Activated CD8-positive, alpha-beta memory T cell treated with anti-CD3 and anti-CD28 coated beads, Interleukin-2, amount 50 U/mL, for 24 hours (primary cell): ENCODE measurements around the gene MRPL3.

Experiments
- DNase-seq: peaks from one replicate; pipeline ENCODE4 v3.0.0-alpha.2; 2020; ENCODE audit errors: extremely low read depth

Gene MRPL3

GRCh38 chr3:131502530-131503319 lies at the start of gene MRPL3:
MRPL3 (minus strand) TSS chr3:131502971; CDS start chr3:131502821, 150 bp downstream.
- DNase-seq, result peak; percentile 63

- no peak for DNase-seq
Observed at GRCh38 chr3:131551761-131552160, 49.0 kb upstream of the MRPL3 start.

GRCh38 chr3:131550562-131551465 lies 48.0 kb upstream of the MRPL3 start:
- no peak for DNase-seq

DNA sequence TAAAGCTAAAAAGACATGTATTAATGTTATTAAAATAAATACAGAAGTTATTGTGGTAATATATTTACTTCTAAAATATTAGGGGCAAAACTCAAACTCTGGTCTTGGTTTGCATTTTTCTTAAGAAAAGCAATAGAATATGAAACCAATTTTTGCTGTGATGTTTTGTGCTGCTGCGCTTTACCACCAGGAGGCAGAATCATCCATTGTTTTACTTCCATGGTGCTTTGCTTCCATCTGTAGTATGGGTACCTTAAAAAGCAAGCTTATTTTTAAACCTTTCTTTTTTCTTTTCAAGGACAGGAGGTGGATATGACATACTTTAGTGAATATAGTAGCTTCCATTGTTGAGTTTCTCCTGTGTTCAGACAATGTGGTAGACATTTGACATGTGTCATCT lies 46.6 kb upstream of the MRPL3 start:
- DNase-seq, result no peak

- no peak for DNase-seq
Observed at GRCh38 chr3:131547585-131547984, 44.8 kb upstream of the MRPL3 start.

GRCh38 chr3:131546441-131546840 lies 43.7 kb upstream of the MRPL3 start:
- DNase-seq, result no peak

GRCh38 chr3:131544557-131544956 lies 41.8 kb upstream of the MRPL3 start:
- DNase-seq, result no peak

DNA sequence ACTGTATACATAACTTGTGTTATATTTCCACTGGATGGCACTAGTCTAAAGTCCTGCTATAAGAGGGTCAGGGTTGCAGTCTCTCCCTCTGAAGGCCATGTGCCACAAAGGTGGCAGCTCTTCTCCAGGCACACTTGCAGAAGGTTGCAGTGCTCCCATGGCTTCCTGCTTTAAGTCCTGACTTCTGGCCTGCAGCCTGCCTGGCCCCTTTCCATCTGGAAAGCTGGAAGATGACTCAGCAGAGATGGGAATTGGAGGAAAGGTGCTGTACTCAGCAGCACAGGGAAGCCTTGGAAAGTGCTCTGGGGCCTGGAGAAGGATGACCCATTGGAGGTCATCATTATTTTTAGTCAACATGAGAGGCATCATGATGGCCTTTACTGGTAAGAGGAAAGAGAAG lies 40.9 kb upstream of the MRPL3 start:
- DNase-seq, result no peak

DNA sequence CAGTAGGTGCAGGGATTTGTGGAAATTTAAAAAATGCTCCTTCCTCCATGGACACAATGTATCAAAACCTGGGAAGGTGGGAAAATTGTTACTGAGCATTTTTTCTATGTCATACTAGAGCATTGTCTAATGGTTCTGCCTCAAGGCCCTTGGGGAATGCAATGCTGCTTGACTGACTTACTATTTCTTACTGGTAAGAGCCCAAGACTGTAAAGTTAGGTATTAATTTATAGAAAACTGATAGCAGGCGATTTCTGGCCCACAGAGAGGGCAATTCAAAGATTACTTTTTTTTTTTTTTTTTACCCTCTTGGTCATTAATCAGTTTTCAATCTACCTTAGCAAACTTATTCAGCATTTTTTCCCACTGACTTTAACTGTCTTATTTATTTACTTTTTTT lies 38.5 kb upstream of the MRPL3 start:
- DNase-seq, result no peak

DNA sequence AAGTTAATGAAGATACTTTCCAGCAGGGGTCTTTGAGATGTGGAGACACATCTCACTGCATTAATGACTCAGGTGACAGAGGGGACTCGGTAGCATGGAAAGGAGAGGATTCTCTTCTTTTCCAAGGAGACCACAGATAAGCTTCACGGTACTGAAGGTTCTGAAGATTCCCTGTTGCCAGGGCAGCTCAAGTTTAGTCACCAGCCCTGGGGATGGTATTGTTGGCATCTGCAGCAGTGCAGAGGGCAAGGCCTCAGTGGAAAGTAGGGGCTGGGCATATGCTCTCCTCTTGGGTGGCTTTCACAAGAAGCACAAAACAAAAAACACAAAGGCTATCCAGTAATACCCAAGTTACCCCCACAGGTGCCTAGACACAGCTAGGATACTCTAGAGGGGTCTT lies 38.0 kb upstream of the MRPL3 start:
- no peak for DNase-seq

DNA sequence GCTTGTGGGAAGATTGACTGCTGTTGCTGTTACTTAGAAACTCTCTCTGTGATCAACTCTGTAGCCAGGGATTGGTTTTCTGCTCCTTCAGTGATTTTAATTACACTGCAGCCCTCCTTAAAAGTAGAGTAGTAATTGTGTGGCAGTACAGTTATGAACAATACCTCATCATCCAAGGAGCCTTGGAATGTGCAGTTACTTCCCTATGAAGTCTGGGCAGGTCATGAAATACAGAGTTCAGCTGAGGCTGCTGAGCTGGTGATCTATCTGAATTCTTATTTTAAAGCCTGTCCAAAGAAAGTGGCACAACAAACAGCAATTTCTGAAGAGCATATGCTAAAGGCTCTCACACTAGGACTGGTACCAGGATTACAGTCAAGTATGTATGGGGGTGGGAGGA lies 37.4 kb upstream of the MRPL3 start:
- no peak for DNase-seq

- no peak for DNase-seq
Observed at GRCh38 chr3:131538968-131539367, 36.2 kb upstream of the MRPL3 start.

GRCh38 chr3:131537531-131537930 lies 34.8 kb upstream of the MRPL3 start:
- no peak for DNase-seq

GRCh38 chr3:131535596-131535995 lies 32.8 kb upstream of the MRPL3 start:
- no peak for DNase-seq

DNA sequence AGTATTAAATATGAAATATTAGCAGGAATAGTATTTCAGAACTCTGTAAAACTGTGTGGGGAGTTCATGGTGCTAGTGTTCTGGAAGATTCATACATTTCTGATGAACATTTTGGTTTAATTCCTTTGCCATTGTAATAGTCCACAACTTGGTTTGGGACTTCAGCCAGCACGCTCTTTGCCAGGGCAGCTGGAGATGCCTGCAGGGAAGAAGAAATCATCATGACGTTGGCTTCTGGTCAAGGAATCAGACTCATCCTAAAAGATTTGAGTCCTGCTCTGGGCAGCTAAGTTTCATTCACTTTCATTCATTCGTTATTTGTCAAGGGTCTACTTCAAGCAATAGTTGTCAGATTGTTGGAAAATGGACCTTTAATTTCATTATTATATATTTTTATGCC lies 32.4 kb upstream of the MRPL3 start:
- no peak for DNase-seq

DNA sequence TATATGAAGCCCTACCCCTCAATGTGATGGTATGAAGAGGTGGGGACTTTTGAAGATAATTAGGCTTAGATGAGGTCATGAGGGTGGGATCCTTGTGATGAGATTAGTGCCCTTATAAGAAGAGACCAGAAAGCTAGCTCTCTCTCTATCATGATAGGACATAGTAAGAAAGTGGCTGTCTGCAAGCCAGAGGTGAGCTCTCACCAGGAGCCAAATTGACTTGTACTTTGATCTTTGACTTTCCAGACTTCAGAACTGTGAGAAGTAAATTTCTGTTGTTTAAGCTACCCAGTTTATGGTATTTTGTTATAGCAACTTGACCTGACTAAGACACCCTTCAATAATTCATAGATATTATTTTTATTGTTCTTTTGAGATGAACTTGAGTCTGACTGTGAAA lies 29.9 kb upstream of the MRPL3 start:
- no peak for DNase-seq

- DNase-seq, result no peak
Observed at GRCh38 chr3:131530843-131531242, 28.1 kb upstream of the MRPL3 start.

DNA sequence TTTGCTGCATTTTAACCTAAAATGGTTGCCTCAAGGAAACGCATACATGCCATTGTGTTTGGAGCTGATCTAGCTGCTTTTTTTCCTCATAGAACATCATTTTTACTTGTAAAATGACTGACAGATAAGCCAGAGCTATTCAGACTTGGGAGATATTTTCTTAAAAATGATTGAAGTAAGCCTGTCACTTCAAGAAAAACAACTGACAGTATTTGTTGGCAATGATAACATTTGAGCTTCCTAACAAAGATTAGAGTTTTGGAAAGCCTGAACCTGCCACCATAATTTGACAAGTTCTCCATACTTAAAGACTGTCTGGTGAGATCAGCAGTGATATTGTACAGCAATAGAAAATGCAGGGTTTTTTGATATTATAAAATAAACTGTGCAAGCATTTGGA lies 27.6 kb upstream of the MRPL3 start:
- DNase-seq, result no peak

GRCh38 chr3:131526801-131527347 lies 24.1 kb upstream of the MRPL3 start:
- DNase-seq, result no peak

DNA sequence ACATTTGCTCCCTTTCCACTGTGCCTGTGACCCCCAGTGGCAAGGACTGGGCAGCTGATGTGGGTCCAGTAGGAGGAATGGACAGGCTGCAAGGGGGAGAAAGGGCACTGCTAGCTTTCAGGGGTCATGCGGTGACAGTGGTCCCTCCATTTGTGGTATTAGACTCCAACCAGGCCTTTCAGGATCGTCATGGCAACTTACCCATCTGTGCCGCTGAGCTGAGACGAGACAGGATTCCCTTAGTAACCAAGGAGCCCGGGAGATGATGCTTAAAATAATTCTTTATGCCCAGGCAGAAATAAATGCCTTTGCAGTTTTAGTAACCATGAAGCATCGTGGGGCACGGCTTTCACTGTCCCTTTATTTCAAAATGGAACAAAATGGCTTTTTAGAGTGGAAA lies 15.9 kb upstream of the MRPL3 start:
- DNase-seq, result no peak

GRCh38 chr3:131505421-131505820 lies 2.6 kb upstream of the MRPL3 start:
- no peak for DNase-seq

GRCh38 chr3:131503320-131503635 lies 507 bp upstream of the MRPL3 start:
- DNase-seq, result no peak

DNA sequence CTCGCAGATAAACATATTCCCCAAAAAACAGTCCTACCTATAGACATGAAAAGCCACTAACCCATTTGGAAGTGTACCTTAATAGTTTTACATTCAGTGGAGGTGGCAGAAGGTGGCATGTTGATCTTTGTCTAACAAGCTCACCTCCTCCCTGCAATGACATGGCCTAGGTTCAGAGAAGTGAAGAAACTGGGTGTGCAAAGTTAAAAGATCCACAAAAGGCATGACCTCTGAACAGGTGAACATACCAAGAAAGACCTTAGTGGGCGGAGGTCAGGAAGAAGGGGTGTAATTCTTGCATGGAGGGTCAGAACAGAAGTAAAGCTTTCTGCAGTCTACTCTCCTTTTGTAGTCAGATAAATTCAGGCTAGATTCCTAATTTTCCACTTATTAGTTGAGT lies 822 bp downstream of the MRPL3 start:
- no peak for DNase-seq
